GM12878 (cell line): ENCODE measurements around the gene CAMK2A. TPM values are rescaled to one million over a fixed set of nuclear protein-coding genes. Genes with fewer than 3 reads are reported as not detected.

Experiments used
- BMI1 ChIP-seq: fragments of 450-650 bp; IDR thresholded peaks from 2 replicates; pipeline ENCODE4 v1.6.1; 2016; ENCODE audit warnings: mild to moderate bottlenecking, moderate library complexity, borderline replicate concordance
- CHD4 ChIP-seq: fragments of 200-600 bp; sonication (generic); IDR thresholded peaks from 2 replicates; pipeline ENCODE4 v1.6.1; 2016; ENCODE audit warnings: mild to moderate bottlenecking
- IRF4 ChIP-seq: IDR thresholded peaks from 2 replicates; pipeline ENCODE4 v1.6.1; 2011; ENCODE audit warnings: low read depth, low read length
- MLLT1 ChIP-seq: fragments of 450-650 bp; IDR thresholded peaks from 2 replicates; pipeline ENCODE4 v1.6.1; 2016; ENCODE audit warnings: mild to moderate bottlenecking
- NFIC ChIP-seq: IDR thresholded peaks from 2 replicates; pipeline ENCODE4 v1.6.1; 2012; ENCODE audit warnings: low read depth, mild to moderate bottlenecking, inconsistent platforms, low read length, moderate library complexity
- NFYA ChIP-seq: IDR thresholded peaks from 2 replicates; pipeline ENCODE4 v1.6.1; 2011; ENCODE audit warnings: low read depth, mild to moderate bottlenecking, low read length, improper control_type of control experiment, borderline replicate concordance
- NFYB ChIP-seq: IDR thresholded peaks from 2 replicates; pipeline ENCODE4 v1.6.1; 2011; ENCODE audit warnings: low read depth, mild to moderate bottlenecking, low read length, improper control_type of control experiment, moderate library complexity; ENCODE audit not compliant: insufficient read depth
- RELB ChIP-seq: fragments of 450-650 bp; IDR thresholded peaks from 2 replicates; pipeline ENCODE4 v1.6.1; 2017; ENCODE audit warnings: low read depth, mild to moderate bottlenecking, moderate library complexity
- SREBF1 ChIP-seq: IDR thresholded peaks from 2 replicates; pipeline ENCODE4 v1.6.1; 2012; ENCODE audit warnings: mild to moderate bottlenecking, low read length
- ZBTB11 ChIP-seq: fragments of 450-650 bp; formaldehyde crosslinking; IDR thresholded peaks from 2 replicates; pipeline ENCODE4 v1.5.0; 2022; ENCODE audit warnings: mild to moderate bottlenecking, missing genetic modification characterization
- polyA plus RNA-seq, 11 experiments: library from polyadenylated mRNA; depleted of rRNA in 4 of 11; unstranded in 6 of 11; stranded (reverse) in 5 of 11; fragments of >200 nt; fragmentation: Nextera tagmentation in 4 of 11; fragmentation: Illumina TruSeq in 1 of 11; extraction: Ambion mirVana in 4 of 11; extraction: Trizol in 1 of 11; gene quantifications; 1 replicate in 1 of 11; 2 replicates in 10 of 11; pipeline versions ENCODE4 v1.2.1 to v1.2.3, GENCODE V29; 2011 to 2016; ENCODE audit warnings: inconsistent platforms in 2 of 11, missing spikeins in 2 of 11, low read depth in 1 of 11
- total RNA-seq, 4 experiments: library from RNA; depleted of rRNA in 3 of 4; stranded (reverse); fragments of >200 nt in 3 of 4; fragmentation: Illumina TruSeq in 1 of 4; extraction: Trizol in 1 of 4; gene quantifications; 2 replicates each; pipeline versions ENCODE4 v1.2.1 to v1.2.3, GENCODE V29; 2013 to 2021

The CAMK2A gene
- total and polyA plus RNA-seq, 10 of the 15 experiments (the other 5 are each of a cell fraction or from before 2014, with no cell fraction given): 0.11 TPM; not detected in 9

- TF ChIP-seq ZBTB11 (CRISPR knock-in tag) (no peak), NFYA (no peak), SREBF1 (no peak), IRF4 (no peak), RELB (no peak), MLLT1 (no peak), NFYB (no peak), NFIC (no peak), BMI1 (no peak), CHD4 (no peak)
Observed at GRCh38 chr5:150305095-150305494, 15.5 kb upstream of the CAMK2A start (continued).
